HL-60/S4 treated with retinoic acid at 250 ng/mL for 4 days and 3 days (cell line): ENCODE results near the gene TPRG1L.

Experiments used
- in situ Hi-C: fragments of 300-500 bp; cut with MboI; formaldehyde crosslinking; loops from 2 replicates; pipeline ENCODE4 v1.7.0; 2022; ENCODE audit warnings: low sequenced_read_pairs

The TPRG1L gene

DNA sequence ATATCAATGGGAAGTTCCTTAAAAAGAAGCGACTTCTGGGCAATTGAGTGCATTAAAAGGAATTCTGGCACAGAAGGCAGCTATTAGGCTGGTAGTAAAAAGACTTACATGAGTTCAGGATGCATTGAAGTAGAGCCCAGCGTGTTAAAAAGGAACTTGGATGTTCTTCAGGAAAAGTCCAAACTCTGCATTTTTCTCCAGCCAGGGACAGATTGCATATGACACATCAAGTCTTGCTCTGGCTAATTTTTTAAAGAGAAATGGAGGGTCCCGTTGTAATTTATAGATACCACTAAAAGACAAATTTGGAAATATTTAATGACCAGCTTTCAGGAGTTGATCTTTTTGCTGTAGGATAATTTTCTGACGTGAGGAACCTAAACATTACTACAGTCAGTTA, 1.2 kb downstream of the TPRG1L start:
- in situ Hi-C loops, result no loop called here

DNA sequence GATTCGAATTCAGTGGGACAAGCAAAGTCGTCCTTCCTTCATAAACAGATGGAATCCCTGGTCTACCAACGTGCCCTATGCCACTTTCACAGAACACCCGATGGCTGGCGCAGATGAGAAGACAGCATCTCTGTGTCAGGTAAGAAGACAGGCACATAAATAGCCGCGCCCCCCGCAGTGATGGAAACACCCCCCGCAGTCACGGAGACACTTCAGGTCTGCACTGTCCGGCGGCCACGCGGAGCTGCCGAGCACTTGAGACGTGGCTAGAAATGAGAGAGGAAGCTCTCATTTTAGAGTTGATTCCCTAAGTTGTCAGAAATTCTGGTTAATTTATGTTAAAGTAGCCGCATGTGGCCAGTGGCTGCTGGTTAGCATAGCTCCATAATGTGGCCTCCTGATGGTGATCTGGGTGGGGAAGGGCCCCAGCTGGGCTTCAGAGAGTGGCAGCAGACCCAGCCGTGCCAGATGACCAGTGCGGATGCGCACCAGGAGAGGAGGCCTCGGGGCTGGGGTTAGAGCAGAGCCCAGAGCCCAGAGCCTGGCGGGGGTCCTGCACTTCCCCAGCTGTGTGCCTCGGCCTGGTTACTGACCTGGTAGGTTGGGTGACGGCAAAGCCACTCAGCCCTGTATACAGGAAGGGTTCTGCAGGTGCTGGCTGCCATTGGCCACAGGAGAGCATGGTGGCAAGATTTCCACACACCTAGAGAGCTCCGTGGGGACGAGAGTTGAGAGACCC, 2.9 kb downstream of the TPRG1L start:
- in situ Hi-C loops, result no loop called here

DNA sequence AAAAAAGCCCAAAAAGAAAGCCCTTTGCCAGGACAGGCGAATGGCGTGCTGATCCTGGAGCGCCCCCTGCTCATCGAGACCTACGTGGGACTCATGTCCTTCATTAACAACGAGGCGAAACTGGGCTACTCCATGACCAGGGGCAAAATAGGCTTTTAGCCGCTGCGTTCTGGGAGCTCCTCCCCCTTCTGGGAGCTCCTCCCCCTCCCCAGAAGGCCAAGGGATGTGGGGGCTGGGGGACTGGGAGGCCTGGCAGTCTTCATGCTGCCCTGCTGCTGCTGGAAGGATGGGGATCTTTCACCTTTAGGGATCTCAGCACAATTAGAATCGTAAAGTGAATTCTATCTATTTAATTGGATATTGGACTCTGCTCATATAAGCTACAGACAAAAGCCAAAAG, 3.6 kb downstream of the TPRG1L start:
- in situ Hi-C loops, result no loop called here

DNA sequence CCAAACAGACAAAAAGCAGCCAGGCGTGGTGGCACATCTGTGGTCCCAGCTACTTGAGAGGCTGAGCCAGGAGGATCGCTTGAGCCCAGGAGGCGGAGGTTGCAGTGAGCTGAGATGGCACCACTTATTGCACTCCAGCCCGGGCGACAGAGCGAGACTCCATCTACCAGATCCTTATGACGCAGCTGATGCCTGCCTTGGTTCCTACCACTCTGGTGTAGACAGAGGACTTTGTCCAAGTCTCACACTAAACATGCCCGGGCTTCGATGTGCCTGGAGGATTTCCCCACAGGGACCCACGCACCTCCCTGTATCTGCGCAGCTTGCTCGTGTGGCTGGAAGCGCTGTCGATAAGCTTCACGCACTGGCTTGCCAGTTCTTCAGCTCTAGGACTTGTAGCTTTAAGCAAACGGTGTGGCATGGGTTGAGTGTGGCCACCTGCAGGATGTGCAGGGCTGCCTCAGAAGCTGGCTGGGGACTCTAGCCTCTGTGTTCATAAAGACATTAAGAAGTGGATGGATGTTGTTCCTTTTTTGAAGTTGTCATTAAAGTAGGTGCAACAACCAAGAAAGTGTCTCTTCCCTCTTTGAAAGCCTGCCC, 4.8 kb downstream of the TPRG1L start:
- in situ Hi-C loops, result no loop called here

DNA sequence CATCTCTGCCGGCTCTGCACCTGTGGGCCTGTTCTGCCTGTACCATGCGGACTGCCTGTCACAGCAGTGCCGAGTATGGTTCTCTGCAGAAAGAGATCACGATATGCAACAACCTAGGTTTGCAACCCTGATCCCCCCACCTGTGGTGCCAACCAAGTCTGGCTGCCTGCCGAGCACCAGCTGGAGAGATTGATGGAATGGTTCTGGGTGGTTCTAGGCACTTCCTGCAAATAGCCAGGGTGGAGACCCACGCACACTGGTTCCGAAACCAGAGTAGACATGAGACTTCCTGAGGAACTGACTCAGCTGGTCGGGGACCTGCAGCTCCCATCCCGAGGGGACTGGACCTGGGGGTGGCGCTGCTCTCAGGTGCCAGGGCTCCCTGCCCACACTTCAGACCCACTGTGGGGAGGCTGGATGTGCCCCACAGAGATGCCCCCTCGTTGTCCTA, 5.4 kb downstream of the TPRG1L start:
- in situ Hi-C loops, result no loop called here

DNA sequence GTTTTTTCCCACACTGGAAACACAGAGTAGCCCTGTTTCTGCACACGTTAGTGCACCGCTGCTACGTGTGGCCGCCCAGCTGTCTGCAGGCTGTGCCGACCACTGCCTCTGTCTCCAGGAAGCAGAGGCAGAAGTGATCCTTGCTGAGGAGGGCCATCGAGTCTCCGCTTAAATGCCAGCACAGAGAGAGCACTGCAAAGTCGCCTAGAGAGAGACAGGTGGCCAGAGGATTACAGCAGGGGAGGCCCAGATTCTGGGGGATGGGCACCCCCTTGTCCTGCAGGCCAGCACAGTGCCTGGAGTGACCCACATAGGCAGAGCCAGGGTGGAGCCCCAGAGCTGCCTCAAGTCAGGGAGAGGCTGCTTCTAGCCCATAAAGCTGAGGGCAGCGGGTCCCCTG, 6.1 kb downstream of the TPRG1L start:
- in situ Hi-C loops, result no loop called here

DNA sequence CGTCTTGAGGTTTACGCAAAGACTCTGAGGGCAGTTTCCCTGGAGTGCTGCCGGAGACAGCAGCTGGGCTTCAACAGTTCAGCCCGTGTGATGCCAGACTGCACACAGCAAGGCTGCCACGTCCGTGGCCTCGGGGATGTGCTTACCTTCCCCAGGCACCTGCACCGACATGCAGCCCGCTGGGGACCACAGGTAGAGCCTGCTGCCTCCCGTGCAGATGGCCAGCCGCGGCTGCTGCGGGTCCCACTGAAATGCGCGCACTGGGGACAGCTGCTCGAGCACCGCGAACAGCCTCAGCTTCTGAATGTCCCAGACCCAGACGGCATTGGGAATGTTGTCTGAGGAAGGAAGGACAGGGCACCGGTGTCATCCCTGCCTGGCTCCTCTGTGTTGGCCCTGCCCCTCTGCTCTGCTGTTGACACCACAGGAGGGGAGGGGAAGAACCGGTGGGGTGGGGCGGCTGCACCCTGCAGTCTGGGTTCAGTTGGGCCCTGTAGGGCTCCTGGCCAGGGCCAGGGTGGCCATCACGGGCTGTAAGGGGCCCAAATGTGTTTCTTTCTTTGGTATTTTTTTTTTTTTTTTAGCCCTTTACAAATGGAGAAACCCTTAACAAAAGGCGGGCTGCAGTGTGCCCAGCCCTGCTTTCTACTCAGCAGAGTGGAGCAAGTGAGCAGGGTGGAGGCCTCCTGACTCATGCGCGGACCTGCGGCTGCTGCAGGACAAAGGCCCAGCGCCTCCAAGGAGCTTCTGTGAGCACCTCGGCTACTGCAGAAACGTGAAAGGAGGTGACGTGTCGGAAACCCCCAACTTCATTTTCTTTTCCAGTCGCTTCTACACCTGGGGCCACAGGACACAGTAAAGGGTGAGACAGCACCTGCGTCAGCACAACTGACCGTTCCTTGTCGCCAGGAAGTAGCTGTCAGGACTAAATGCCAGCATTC, 6.8 kb downstream of the TPRG1L start:
- in situ Hi-C loops, result no loop called here

DNA sequence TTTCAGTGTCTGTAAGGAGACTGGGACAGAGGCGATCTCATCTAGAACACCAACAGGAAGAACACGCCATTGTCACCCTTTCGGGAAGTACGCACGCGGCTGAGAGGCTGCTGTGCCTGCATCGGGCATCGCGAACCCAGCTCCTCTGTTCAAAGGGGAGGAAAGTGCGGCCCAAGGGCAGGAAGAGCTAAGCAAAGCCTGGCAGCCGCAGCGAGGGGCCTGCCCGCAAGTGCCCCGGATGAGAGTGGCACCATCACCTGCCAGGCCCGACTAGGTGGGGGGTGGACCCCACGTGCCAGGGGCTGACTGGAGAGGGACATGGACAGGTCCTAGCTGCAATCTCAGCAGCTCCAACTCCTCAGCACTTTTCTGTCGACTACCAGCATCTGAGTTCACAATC, 7.5 kb downstream of the TPRG1L start:
- in situ Hi-C loops, result no loop called here

DNA sequence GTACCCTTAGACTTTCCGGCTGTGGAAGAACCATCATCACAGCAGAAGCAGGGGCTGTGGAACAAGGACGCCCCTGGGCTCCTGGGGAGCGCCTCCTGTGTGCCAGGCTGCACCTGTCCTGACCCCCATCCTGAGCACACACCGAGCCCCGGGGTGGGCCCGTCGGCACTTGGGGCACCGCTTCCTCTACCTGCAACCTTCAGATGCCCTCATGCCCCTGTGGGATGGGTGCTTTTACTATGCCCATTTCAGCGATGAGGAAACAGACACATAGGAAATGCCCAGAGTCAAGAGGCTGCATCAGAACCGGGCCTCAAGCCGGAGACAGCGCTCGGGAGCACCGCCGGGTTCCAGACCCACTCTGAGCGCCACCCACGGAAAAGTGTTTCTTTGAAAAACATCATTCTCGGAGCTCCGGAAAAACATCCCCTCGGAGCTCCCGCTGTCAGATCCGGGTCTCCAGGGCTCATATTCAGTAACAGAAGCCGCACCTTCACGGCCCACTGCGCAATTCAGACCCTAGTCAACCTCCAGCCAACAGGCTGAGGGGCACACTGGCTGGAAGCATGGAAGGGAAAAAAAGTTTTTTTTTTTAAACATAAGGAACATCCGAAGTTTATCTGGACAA, 8.0 kb downstream of the TPRG1L start:
- in situ Hi-C loops, result no loop called here

DNA sequence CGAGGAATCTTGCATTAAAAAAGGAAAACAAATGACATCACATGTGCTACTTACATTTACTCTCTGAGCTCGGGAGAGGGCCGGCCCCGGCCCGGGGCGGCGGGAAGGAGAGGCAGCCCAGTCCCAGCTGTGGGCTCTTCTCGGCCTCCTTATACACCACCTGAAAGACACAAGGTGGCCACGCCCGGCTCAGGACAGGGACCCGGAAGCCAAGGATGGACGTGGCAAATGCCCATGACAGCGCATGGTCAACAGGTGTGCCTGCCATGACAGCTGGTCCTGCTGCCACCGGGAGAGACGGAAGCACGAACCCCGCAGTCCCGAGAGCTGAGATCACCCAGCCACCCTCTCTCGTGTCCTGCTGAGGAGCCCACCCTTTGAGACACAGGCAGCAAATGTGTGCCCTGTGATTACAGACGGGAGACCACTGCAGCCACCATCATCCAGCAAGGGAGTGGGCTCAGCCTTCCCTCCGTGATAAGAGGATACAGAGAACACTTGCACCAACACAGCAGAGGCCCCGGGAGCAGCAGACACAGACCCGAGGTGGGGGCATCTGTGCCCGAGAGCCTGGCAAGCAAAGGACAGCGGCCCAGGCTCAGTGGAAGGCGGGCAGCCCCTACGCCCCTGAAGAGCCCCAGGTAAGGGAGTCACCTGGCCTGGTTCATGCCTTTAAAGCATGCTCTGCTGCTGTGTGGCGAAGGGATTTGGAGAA, 8.7 kb downstream of the TPRG1L start:
- in situ Hi-C loops, result no loop called here

DNA sequence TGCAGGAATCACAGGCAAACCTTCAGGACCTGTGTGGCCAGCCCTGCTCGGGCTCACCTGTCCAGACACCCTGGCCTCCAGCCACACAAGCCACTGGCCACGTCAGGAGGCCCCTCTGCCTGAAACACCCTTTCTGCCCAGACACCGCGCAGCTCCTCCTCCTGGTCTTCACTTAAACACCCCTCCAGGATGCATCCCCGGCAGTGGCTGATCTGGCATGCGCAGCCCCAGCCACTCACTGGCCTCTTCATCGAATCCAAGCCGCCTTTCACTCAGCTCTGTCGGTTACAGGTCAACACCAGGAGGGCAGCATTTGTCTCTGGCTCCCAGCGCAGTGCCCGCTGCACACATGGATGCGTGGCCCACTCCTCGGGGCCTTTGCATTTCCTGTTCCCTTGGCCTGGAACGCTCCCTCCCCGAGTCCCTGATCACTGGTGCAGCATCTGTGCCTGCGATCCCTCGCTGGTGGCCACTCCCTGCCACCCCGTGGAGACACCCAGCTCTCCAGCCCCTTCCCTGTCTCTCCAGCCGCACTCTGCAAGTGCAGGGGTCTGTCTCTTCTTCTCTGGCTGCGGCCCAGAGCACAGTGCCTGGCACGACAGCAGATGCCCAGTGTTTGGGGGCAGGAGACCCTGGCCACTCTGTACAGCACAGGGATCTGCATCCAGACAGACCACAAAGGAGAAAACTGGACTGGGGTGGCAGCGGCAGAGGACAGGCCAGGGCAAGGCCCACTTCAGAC, 9.4 kb downstream of the TPRG1L start:
- in situ Hi-C loops, result no loop called here

DNA sequence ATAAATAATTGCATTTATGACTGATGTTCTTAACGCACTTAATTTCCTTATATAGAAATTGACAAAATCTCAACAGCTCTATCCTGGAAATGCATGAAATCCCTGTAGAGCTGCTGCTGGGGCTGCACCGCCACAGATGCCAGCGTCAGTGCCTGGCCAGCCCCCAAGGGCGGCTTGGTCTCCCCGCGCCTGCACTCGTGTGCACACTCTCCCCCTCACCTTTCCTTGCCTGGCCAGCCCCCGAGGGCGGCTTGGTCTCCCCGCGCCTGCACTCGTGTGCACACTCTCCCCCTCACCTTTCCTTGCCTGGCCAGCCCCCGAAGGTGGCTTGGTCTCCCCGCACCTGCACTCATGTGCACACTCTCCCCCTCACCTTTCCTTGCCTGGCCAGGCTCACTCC, 11.3 kb downstream of the TPRG1L start:
- in situ Hi-C loops, result no loop called here

DNA sequence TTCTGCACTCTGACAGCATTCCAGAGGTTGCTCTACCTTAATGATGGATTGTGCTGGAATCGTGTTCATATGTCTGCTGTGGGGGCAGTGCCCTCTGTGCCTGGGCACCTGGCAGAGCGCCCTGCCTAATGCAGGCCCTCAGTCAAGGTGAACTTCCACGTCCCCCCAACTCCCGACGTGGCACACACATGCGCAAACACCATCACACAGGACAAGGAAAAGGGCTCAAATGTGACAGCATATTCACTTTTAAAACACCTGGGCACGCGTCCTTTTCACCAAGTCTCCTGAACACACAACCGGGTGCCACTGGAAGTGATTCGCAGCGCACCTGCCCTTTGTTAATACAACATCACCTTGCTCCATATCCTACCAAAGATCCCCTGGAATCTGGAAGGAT, 11.7 kb downstream of the TPRG1L start:
- in situ Hi-C loops, result no loop called here

DNA sequence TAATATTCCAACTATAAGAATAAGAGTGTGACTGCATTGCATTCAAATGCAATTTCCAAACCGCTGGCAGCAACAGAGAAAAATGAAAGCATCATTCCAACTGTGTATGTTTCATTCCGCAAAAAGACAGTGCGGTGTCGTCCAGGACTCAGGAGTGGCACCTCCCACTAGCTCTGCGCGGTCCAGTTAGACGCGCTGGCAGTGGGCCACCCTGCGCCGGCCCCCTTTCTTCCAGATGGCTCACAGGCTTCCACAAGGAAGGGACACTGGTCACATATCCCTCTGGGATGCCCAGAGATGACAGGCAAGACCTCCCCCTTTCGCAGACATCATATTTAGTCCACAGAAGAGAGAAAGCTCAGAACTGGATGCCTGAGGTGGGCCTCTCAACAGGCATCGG, 13.2 kb downstream of the TPRG1L start:
- in situ Hi-C loops, result no loop called here

DNA sequence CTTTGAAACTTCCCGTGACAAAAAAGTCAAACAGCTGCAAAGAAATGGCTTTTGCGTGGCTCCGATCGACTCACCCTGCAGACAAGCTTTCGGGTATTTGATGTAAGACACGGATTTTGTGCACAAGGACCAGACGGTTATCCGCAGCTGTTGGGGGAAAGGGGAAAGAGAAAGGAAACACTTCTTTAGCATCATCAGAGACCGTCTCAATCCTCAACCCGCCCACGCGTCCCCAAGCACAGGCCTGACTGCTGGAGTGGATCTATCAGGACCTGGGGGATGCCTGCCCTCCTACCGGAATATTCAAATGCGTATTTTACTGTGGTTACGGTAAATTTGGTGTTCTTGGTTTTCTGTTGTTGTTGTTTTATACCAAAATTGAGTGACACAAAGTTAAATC, 13.9 kb downstream of the TPRG1L start:
- in situ Hi-C loops, result no loop called here

DNA sequence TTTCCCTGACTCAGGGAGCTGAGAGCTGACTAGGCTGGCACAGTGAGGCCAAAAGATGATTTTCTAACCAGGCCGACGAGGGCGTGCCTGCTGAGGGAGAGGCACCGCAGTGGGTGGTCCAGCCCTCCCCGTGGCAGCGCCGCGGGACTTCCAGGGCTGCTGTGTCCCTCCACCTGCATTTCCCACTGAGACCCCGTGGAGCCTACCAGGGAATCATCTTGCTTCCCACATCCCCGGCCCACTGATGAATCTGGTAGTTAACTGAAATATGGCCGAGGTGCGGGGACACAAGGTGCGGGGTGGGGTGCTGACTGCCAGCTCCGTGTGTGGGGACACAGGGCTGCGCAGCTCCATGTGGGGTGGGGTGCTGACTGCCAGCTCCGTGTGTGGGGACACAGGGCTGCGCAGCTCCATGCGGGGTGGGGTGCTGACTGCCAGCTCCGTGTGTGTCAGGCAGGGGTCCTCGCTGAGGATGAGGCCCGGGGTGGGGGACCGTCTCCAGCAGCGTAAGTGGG, 14.6 kb downstream of the TPRG1L start:
- in situ Hi-C loops, result no loop called here

DNA sequence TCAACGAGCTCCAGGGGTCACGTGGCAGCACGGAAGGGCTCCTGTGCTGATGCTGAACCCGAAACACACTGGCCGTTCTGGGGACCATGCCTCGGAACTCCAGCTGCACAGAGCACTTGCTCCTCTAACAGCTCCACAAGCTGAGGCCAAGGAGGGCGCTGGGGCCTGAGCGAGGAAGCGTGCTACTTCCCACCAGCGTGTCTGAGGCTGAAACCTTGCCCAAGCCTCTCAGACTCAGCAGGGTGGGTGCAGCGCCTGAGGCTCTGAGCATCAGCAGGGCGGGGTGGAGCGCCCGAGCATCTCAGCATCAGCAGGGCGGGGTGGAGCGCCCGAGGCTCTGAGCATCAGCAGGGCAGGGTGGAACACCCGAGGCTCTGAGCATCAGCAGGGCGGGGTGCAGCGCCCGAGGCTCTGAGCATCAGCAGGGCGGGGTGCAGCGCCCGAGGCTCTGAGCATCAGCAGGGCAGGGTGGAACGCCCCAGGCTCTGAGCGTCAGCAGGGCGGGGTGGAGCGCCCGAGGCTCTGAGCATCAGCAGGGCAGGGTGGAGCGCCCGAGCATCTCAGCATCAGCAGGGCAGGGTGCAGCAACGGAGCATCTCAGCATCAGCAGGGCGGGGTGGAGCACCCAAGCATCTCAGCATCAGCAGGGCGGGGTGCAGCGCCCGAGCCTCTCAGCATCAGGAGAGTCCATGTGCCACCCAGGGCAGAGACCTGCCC, 15.5 kb downstream of the TPRG1L start:
- in situ Hi-C loops, result no loop called here

DNA sequence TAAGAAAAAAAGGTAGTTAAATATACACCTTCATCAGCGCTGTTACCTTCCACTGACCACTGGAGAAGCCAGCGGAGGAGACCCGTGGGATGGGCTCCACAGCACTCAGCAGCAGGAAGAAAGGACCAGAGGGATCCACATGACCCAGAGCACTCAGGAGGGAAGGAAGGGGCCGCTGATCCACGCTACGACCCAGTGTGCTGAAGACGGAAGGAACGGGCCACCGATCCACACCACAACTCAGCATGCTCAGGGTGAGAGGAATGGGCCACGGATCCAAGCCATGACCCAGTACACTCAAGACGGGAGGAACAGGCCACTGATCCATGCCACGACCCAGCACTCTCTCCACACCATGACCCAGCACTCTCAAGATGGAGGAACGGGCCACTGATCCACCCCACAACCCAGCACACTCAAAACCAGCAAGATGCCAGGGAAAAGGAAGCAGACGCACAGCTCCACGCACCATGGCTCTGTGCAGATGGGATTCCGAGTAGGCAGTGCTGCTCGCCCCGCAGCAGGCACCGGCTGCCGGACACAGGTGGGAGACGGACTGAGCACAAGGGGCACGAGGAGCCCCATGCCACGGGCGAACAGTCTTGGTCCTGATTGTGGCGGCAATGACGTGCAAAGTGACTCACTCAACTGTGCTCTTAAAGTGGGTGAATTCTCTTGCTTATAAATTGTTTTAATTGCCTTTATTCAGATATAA, 16.4 kb downstream of the TPRG1L start:
- in situ Hi-C loops, result no loop called here
